Urinary bladder (tissue), 4 donors: ENCODE data around the gene CABLES1. TPM values are rescaled to one million over a fixed set of nuclear protein-coding genes. Genes with fewer than 3 reads are reported as not detected.
"Not testable (repeated sequence)": the region's sequence is repeated elsewhere in the genome, so short reads cannot be mapped to it uniquely, and the experiment has no call there.

Experiments
- DNase-seq: peaks from one replicate; pipeline ENCODE4 v3.0.0-alpha.2; 2015; ENCODE audit errors: extremely low spot score
- H3K27ac ChIP-seq: one replicate; pipeline ENCODE4 v1.5.1; 2013; ENCODE audit warnings: low read depth, mild to moderate bottlenecking, moderate library complexity
- H3K36me3 ChIP-seq: one replicate; pipeline ENCODE4 v1.6.1; 2013; ENCODE audit warnings: mild to moderate bottlenecking, moderate library complexity; ENCODE audit not compliant: insufficient read depth
- H3K4me1 ChIP-seq: one replicate; pipeline ENCODE4 v1.6.1; 2013; ENCODE audit warnings: mild to moderate bottlenecking, moderate library complexity; ENCODE audit not compliant: insufficient read depth
- H3K4me3 ChIP-seq: one replicate; pipeline ENCODE4 v1.5.1; 2013; ENCODE audit warnings: low read depth, low read length
- WGBS: extraction: QIAGEN DNeasy Blood & Tissue Kit; methylation state at CpG from one replicate; pipeline ENCODE4 v1.1.7; 2013; 5-methylcytosine and 5-hydroxymethylcytosine counted together
- polyA plus RNA-seq: library from polyadenylated mRNA; stranded (reverse); fragments of 200-250 nt; gene quantifications from one replicate; pipeline ENCODE4 v1.2.3, GENCODE V29; 2013
- total RNA-seq: library from RNA; depleted of rRNA; stranded (reverse); fragments of >200 nt; gene quantifications from one replicate; pipeline ENCODE4 v1.2.3, GENCODE V29; 2014
- donor health status: healthy with polysubstance abuse.
- donor health status: healthy.

Gene CABLES1
- total and polyA plus RNA-seq, 2 donors: 4.5 to 14.6 TPM

DNA sequence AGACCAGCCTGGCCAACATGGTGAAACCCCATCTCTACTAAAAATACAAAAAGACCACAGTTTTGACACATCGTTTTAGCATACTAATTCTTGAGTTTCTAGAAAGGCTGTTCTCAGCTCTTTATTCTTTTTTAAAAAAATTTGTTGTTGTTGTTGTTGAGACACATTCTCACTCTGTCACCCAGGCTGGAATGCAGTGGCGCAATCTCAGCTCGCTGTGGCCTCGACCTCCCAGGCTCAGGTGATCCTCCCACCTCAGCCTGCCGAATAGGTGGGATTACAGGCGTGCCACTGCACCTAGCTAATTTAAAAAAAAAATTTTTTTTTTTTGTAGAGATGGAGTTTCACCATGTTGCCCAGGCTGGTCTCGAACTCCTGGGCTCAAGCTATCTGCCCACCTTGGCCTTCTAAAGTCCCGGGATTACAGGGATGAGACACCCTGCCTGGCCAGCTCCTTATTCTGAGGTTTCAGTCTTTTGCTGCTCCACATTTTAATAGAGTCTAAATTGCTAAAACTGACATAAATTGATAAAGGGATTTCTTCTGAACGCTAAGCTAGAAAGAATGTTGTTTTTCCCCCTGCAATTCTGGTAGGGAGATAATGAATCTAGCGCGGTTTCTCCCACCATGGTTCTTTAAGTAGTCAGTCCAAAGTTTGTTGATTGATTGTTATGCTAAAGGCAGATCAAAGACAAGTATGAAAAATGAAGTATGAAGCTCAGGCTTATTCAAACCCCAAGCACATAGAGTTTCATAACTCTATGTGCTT is 32.6 kb upstream of the CABLES1 start:
- WGBS: 87% methylated on average over 11 of the region's 11 CpGs
- H3K4me3 ChIP-seq: no peak overlapping the region
- H3K27ac ChIP-seq: no peak overlapping the region
- H3K36me3 ChIP-seq: no peaks in the 10 kb centered on the region
- H3K4me1 ChIP-seq: no peaks in the 10 kb centered on the region
- no peak for DNase-seq

GRCh38 chr18:23103449-23103848 is 31.8 kb upstream of the CABLES1 start:
- no peak for DNase-seq
- Histone ChIP-seq H3K4me1 (no peaks in the 10 kb centered on the region), H3K36me3 (no peaks in the 10 kb centered on the region), H3K4me3 (no peak overlapping the region), H3K27ac (no peak overlapping the region)
- WGBS: 94% methylated on average over 4 of the region's 4 CpGs

- no peak overlapping the region for H3K27ac ChIP-seq
- H3K36me3 ChIP-seq: no peaks in the 10 kb centered on the region
- no peaks in the 10 kb centered on the region for H3K4me1 ChIP-seq
- no peak overlapping the region for H3K4me3 ChIP-seq
- DNase-seq: no peak
- 90% methylated on average over 3 of the region's 3 CpGs for WGBS
These were observed 30.3 kb upstream of the CABLES1 start for GRCh38 chr18:23105030-23105429.

- Histone ChIP-seq H3K36me3 (no peaks in the 10 kb centered on the region), H3K27ac (no peak overlapping the region), H3K4me3 (no peak overlapping the region), H3K4me1 (no peaks in the 10 kb centered on the region)
- 88% methylated on average over 21 of the region's 21 CpGs for WGBS
- no peak for DNase-seq
These were observed 29.6 kb upstream of the CABLES1 start for GRCh38 chr18:23105581-23106219.

- H3K4me3 ChIP-seq: no peak overlapping the region
- no peak for DNase-seq
- H3K27ac ChIP-seq: no peak overlapping the region
- WGBS: 40% methylated on average over 6 of the region's 6 CpGs
- no peaks in the 10 kb centered on the region for H3K4me1 ChIP-seq
- H3K36me3 ChIP-seq: no peaks in the 10 kb centered on the region
These were observed 28.7 kb upstream of the CABLES1 start for GRCh38 chr18:23106575-23106974.

GRCh38 chr18:23107718-23108117 is 27.6 kb upstream of the CABLES1 start:
- DNase-seq: no peak
- H3K4me3 ChIP-seq: no peak overlapping the region
- 82% methylated on average over 7 of the region's 7 CpGs for WGBS

DNA sequence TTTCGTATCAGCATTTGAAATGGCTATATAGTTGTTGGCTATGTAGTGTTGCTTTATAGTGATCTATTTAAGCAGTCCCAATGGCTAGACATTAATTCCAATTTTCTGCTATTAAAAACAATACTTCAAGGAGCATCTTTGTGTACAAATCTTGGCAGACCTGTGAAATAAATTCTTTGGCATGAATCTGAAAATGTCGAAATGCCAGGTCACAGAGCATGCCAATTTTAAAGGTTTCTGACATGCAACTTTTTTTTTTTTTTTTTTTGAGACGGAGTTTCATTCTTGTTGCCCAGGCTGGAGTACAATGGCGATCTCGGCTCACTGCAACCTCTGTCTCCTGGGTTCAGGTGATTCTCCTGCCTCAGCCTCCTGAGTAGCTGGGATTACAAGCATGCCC is 26.8 kb upstream of the CABLES1 start:
- no peak for DNase-seq
- H3K27ac ChIP-seq: no peak overlapping the region
- WGBS: 89% methylated on average over 5 of the region's 5 CpGs
- H3K4me3 ChIP-seq: no peak overlapping the region
- H3K4me1 ChIP-seq: no peaks in the 10 kb centered on the region
- no peaks in the 10 kb centered on the region for H3K36me3 ChIP-seq

More at GRCh38 chr18:23107718-23108117, 27.6 kb upstream of the CABLES1 start:
- Histone ChIP-seq H3K36me3 (no peaks in the 10 kb centered on the region), H3K4me1 (no peaks in the 10 kb centered on the region), H3K27ac (no peak overlapping the region)

- DNase-seq, H3K4me3 ChIP-seq, H3K36me3 ChIP-seq, H3K4me1 ChIP-seq, H3K27ac ChIP-seq: not testable (repeated sequence)
- WGBS: 92% methylated on average over 9 of the region's 9 CpGs
These were observed 26.1 kb upstream of the CABLES1 start for GRCh38 chr18:23109163-23109562.

DNA sequence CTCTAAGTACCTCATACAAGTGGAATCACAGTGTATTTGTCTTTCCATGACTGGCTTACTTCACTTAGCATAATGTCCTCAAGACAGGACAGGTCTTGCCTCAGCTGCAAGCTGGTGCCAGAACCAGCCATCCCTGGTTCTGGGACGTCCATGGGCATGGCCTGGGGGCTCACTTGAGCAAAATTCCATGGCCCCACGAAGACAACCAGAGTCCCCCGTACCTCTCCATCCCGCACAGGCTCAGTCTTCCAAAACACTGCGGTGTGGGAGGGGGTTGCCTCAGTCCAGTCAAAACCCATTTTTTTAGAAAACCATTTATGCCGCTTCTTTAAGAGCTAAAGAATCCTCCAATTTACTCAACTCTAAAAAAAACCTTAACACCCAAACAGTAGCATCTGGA is 21.7 kb upstream of the CABLES1 start:
- Histone ChIP-seq H3K36me3 (no peaks in the 10 kb centered on the region), H3K4me1 (no peaks in the 10 kb centered on the region), H3K27ac (no peak overlapping the region), H3K4me3 (no peak overlapping the region)
- WGBS: 80% methylated on average over 6 of the region's 6 CpGs
- no peak for DNase-seq

DNA sequence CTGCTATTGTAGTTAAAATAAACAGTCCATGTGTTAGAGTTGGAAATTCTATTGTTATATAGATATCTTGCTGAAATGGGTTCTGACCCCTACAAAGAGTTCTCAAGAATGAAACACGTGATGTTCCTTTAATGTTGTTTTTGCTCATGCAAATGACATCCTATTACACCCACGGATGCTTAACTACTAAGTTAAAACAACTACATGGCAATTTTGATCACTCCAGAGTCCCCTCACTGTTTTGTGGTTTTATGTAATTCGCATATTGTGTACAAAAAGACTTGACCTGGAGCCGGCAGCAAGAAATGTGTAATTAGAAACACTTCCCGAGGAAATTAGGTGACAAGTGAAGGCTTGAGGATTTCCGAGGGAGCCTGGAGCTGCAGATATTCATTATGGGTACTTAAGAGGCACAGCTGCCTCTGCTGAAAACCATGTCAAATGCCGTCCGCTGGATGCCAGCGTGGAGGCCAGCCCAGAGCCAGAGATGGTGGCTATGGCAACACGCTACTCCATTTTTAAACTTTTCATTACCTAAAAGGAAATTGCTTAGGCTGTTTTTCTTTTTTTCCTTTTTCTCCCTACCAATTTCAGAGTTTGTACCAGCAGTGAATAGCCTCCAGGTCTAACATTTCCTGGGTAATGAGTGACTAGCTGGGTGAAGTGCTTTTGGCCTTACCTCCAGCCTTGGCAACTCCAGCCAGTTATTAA is 21.0 kb upstream of the CABLES1 start:
- Histone ChIP-seq H3K27ac (no peak overlapping the region), H3K4me1 (no peaks in the 10 kb centered on the region), H3K4me3 (no peak overlapping the region), H3K36me3 (no peaks in the 10 kb centered on the region)
- 48% methylated on average over 10 of the region's 10 CpGs for WGBS
- no peak for DNase-seq

DNA sequence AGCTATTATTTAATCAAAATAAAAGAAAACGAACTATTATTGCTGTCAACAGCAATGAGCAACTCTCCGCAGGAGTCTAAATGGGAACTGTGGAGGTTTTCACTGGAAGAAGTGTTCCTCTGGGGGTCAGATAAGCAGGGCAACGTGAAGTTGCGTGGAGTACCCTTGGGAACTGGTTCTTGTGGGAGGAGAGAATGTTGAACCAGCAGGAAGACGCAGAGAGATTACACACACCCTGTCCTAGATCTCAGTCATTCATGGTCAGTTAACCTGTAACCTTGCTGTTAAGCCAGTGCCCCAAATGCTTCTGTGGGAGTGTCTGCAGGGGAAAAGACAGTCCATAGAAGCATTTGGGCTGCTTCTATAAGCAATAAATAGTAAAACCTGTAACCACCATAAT is 20.4 kb upstream of the CABLES1 start:
- WGBS: 74% methylated on average over 5 of the region's 5 CpGs
- Histone ChIP-seq H3K4me1 (no peaks in the 10 kb centered on the region), H3K36me3 (no peaks in the 10 kb centered on the region), H3K4me3 (no peak overlapping the region), H3K27ac (no peak overlapping the region)
- no peak for DNase-seq

GRCh38 chr18:23115683-23116096 is 19.6 kb upstream of the CABLES1 start:
- H3K27ac ChIP-seq: no peak overlapping the region
- H3K36me3 ChIP-seq: no peaks in the 10 kb centered on the region
- no peak overlapping the region for H3K4me3 ChIP-seq
- 31% methylated on average over 5 of the region's 5 CpGs for WGBS
- DNase-seq: no peak
- H3K4me1 ChIP-seq: no peaks in the 10 kb centered on the region

DNA sequence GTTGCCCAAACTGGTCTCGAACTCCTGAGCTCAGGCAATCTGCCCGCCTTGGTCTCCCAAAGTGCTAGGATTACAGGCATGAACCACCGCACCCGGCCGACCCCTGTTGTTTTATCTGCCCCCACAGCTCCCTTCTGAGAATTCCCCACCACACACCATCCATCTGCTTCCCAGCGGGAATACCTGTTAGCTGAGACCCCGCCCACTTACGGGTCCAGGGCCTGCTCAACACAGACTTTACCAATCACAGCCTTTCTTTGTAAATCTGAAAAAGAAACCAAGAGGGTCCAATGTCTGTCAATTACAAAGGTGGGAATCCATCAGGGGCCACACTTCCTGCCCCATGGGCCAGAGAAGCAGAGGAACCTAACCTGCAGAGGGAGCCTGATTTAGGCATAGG is 14.2 kb upstream of the CABLES1 start:
- 97% methylated on average over 8 of the region's 8 CpGs for WGBS
- H3K4me1 ChIP-seq: no peaks in the 10 kb centered on the region
- H3K4me3 ChIP-seq: no peak overlapping the region
- DNase-seq: no peak
- H3K36me3 ChIP-seq: no peaks in the 10 kb centered on the region
- no peak overlapping the region for H3K27ac ChIP-seq
